Measurements from ENCODE around the gene TNFRSF21. TPM values are rescaled to one million over a fixed set of nuclear protein-coding genes. Genes with fewer than 3 reads are reported as not detected.

The TNFRSF21 gene
- total RNA-seq, 1 experiment from 2014 or later: 19.3 TPM

- CTCF ChIA-PET: interaction anchor here (0.6 to 11.1 kb wide), 9 partner anchors 66 to 262 kb away, joined by 3 to 136 read pairs (median 4); no protein-coding TSS in a partner anchor
- H3K4me3 Mint-ChIP-seq (ENCODE audit: unreplicated experiment): peak overlapping the region; percentile 89
- H3K27me3 Mint-ChIP-seq (ENCODE audit: insufficient read depth, unreplicated experiment): no peaks in the 10 kb centered on the region
Measured at GRCh38 chr6:47308552-47309290, 984 bp downstream of the TNFRSF21 start.

GRCh38 chr6:47308198-47308517, 1.5 kb downstream of the TNFRSF21 start:
- BruUV-seq (replicated peaks): no TSS peak
- Mint-ChIP-seq H3K27ac (ENCODE audit: low read depth, unreplicated experiment) (peak overlapping the region; percentile 77), H3K4me1 (ENCODE audit: insufficient read depth, unreplicated experiment) (peaks cover 15% of the 10 kb centered on the region), H3K9me3 (ENCODE audit: unreplicated experiment) (no peaks in the 10 kb centered on the region), H3K36me3 (ENCODE audit: insufficient read depth, unreplicated experiment) (no peaks in the 10 kb centered on the region), H3K4me3 (ENCODE audit: unreplicated experiment) (peak overlapping the region; percentile 89), H3K27me3 (ENCODE audit: insufficient read depth, unreplicated experiment) (no peaks in the 10 kb centered on the region)
- peak; percentile 2 for DNase-seq (ENCODE audit: unreplicated experiment)
- ChIA-PET POLR2A (interaction anchor here (0.7 to 8.2 kb wide), 9 partner anchors 26 to 224 kb away, joined by 3 to 68 read pairs (median 5); no protein-coding TSS in a partner anchor), CTCF (interaction anchor here (0.6 to 11.1 kb wide), 6 partner anchors 19 to 262 kb away, joined by 3 to 136 read pairs (median 4); no protein-coding TSS in a partner anchor)
- TF ChIP-seq CTCF (IDR thresholded peaks at IDR 0.05; ENCODE audit: unreplicated experiment): no peak
- intact Hi-C loops (cut with micrococcal nuclease): loop anchor here (2.0 to 5.0 kb wide), 2 partner anchors 65 to 316 kb away; no protein-coding TSS in a partner anchor

More at GRCh38 chr6:47308552-47309290, 984 bp downstream of the TNFRSF21 start:
- peak overlapping the region; percentile 77 for H3K27ac Mint-ChIP-seq (ENCODE audit: low read depth, unreplicated experiment)
- no peaks in the 10 kb centered on the region for H3K9me3 Mint-ChIP-seq (ENCODE audit: unreplicated experiment)
- BruUV-seq (replicated peaks): no TSS peak
- H3K4me1 Mint-ChIP-seq (ENCODE audit: insufficient read depth, unreplicated experiment): peaks cover 14% of the 10 kb centered on the region
- POLR2A ChIA-PET: interaction anchor here (0.6 to 8.2 kb wide), 15 partner anchors 27 to 226 kb away, joined by 3 to 68 read pairs (median 5); no protein-coding TSS in a partner anchor
- no peak for TF ChIP-seq CTCF (IDR thresholded peaks at IDR 0.05; ENCODE audit: unreplicated experiment)
- DNase-seq (ENCODE audit: unreplicated experiment): peak; percentile 44
- no peaks in the 10 kb centered on the region for H3K36me3 Mint-ChIP-seq (ENCODE audit: insufficient read depth, unreplicated experiment)
- intact Hi-C loops (cut with micrococcal nuclease): loop anchor here (1.0 to 5.0 kb wide), 4 partner anchors 66 to 316 kb away; no protein-coding TSS in a partner anchor

- BruUV-seq (replicated peaks): no TSS peak
- ChIA-PET POLR2A (interaction anchor here (0.7 to 8.2 kb wide), 9 partner anchors 26 to 224 kb away, joined by 3 to 68 read pairs (median 5); no protein-coding TSS in a partner anchor), CTCF (interaction anchor here (0.7 to 11.1 kb wide), 5 partner anchors 18 to 224 kb away, joined by 3 to 136 read pairs (median 4); no protein-coding TSS in a partner anchor)
- no peak for DNase-seq (ENCODE audit: unreplicated experiment)
- no peaks in the 10 kb centered on the region for H3K27me3 Mint-ChIP-seq (ENCODE audit: insufficient read depth, unreplicated experiment)
- TF ChIP-seq CTCF (IDR thresholded peaks at IDR 0.05; ENCODE audit: unreplicated experiment): no peak
- peak overlapping the region; percentile 89 for H3K4me3 Mint-ChIP-seq (ENCODE audit: unreplicated experiment)
- intact Hi-C loops (cut with micrococcal nuclease): loop anchor here (2.0 to 5.0 kb wide), 2 partner anchors 65 to 315 kb away; no protein-coding TSS in a partner anchor
- peak overlapping the region; percentile 77 for H3K27ac Mint-ChIP-seq (ENCODE audit: low read depth, unreplicated experiment)
- no peaks in the 10 kb centered on the region for H3K9me3 Mint-ChIP-seq (ENCODE audit: unreplicated experiment)
- no peaks in the 10 kb centered on the region for H3K36me3 Mint-ChIP-seq (ENCODE audit: insufficient read depth, unreplicated experiment)
- peaks cover 15% of the 10 kb centered on the region for H3K4me1 Mint-ChIP-seq (ENCODE audit: insufficient read depth, unreplicated experiment)
Measured at GRCh38 chr6:47307362-47308197, 2.1 kb downstream of the TNFRSF21 start.
